OCI-LY7 (cell line): ENCODE measurements around the gene ASPHD1. TPM values are rescaled to one million over a fixed set of nuclear protein-coding genes. Genes with fewer than 3 reads are reported as not detected.
A peak's percentile ranks its signal among the peaks of the same experiment; 100 is the strongest.
"Not testable (repeated sequence)": the region's sequence is repeated elsewhere in the genome, so short reads cannot be mapped to it uniquely, and the experiment has no call there.

Experiments used
- BruUV-seq: library from RNA; stranded (reverse); fragments of 400-500 nt; replicated peaks from 2 replicates; lab custom pipeline; 2021; lab: Mats Ljungman, UMichigan
- CTCF ChIA-PET: fragments of 300-600 bp; sonication (Branson Sonifier 250); formaldehyde crosslinking; loops from one replicate; lab custom pipeline; 2022; ENCODE audit warnings: antibody characterized with exemption; ENCODE audit not compliant: unreplicated experiment; lab: Charles Lee
- POLR2A ChIA-PET: fragments of 300-600 bp; sonication (Branson Sonifier 250); formaldehyde crosslinking; loops from one replicate; lab custom pipeline; 2022; ENCODE audit warnings: antibody characterized with exemption; lab: Charles Lee
- DNase-seq: peaks from one replicate; pipeline ENCODE4 v3.0.0-alpha.2; 2015; ENCODE audit warnings: low spot score
- H2AFZ ChIP-seq: fragments of 200-600 bp; sonication (generic), shearing (Covaris generic); 2 replicates; pipeline ENCODE4 v1.6.1; 2014; ENCODE audit warnings: mild to moderate bottlenecking, antibody characterized with exemption, low read length, moderate library complexity
- H3K27ac ChIP-seq: fragments of 200-600 bp; sonication (generic); 2 replicates; pipeline ENCODE4 v1.5.1; 2014; ENCODE audit warnings: mixed run types, low read depth, mild to moderate bottlenecking, moderate library complexity, low read length, inconsistent platforms; ENCODE audit not compliant: poor library complexity, severe bottlenecking
- H3K36me3 ChIP-seq: fragments of 200-600 bp; sonication (generic); 2 replicates; pipeline ENCODE4 v1.6.1; 2014; ENCODE audit warnings: mild to moderate bottlenecking, antibody characterized with exemption, low read length, moderate library complexity, mixed read lengths; ENCODE audit not compliant: insufficient read depth
- H3K4me1 ChIP-seq: fragments of 200-600 bp; sonication (generic); 2 replicates; pipeline ENCODE4 v1.5.1; 2014; ENCODE audit warnings: mild to moderate bottlenecking, low read length; ENCODE audit not compliant: insufficient read depth, poor library complexity, severe bottlenecking
- H3K4me2 ChIP-seq: fragments of 200-600 bp; sonication (generic); 2 replicates; pipeline ENCODE4 v1.6.1; 2014; ENCODE audit warnings: mild to moderate bottlenecking, low read length
- H3K4me3 ChIP-seq: fragments of 200-600 bp; sonication (generic); 2 replicates; pipeline ENCODE4 v1.5.1; 2014; ENCODE audit warnings: mild to moderate bottlenecking, low read depth, low read length; ENCODE audit not compliant: poor library complexity, severe bottlenecking
- H3K79me2 ChIP-seq: fragments of 200-600 bp; sonication (generic); 2 replicates; pipeline ENCODE4 v1.6.1; 2016; ENCODE audit warnings: low read depth, mild to moderate bottlenecking, low read length, moderate library complexity, mixed read lengths; ENCODE audit not compliant: insufficient read depth
- H3K9me2 ChIP-seq: fragments of 200-600 bp; sonication (generic); 2 replicates; pipeline ENCODE4 v1.6.1; 2016; ENCODE audit warnings: mild to moderate bottlenecking, low read length, mixed read lengths; ENCODE audit not compliant: insufficient read depth
- H3K9me3 ChIP-seq: fragments of 200-600 bp; sonication (generic); 2 replicates; pipeline ENCODE4 v1.6.1; 2014; ENCODE audit warnings: mild to moderate bottlenecking, mixed run types, low read length, mixed read lengths
- H4K20me1 ChIP-seq: fragments of 200-600 bp; sonication (generic); 2 replicates; pipeline ENCODE4 v1.6.1; 2014; ENCODE audit warnings: mild to moderate bottlenecking, antibody characterized with exemption, low read length, moderate library complexity, mixed read lengths; ENCODE audit not compliant: insufficient read depth
- EZH2phosphoT487 ChIP-seq: fragments of 200-600 bp; sonication (generic); IDR thresholded peaks from 2 replicates; pipeline ENCODE4 v1.6.1; 2018; ENCODE audit warnings: low read depth, borderline replicate concordance, mild to moderate bottlenecking, mixed run types, antibody characterized with exemption, low read length, moderate library complexity, mixed read lengths
- intact Hi-C: fragments of 100-400 bp; cut with micrococcal nuclease; formaldehyde crosslinking; loops from one replicate; pipeline ENCODE4 v1.10.0; 2022; ENCODE audit not compliant: unreplicated experiment
- total RNA-seq, 2 experiments: library from RNA; depleted of rRNA in 1 of 2; stranded (reverse); fragments of >200 nt in 1 of 2; shearing (Covaris generic) in 1 of 2; gene quantifications; 2 replicates each; pipeline ENCODE4 v1.2.3, GENCODE V29; 2014 to 2022
- TF ChIP-seq, protein P1 (sequence below): fragments of 200-600 bp; sonication (generic); conservative IDR thresholded peaks from 2 replicates; pipeline ENCODE4 v1.5.1; 2014; ENCODE audit warnings: mild to moderate bottlenecking, antibody characterized with exemption, low read length, moderate library complexity, mixed read lengths

Gene ASPHD1
- total RNA-seq, 2 experiments from 2014 or later, result 0.30 TPM; not detected in 1

- POLR2A ChIA-PET, result no interaction called here
- Histone ChIP-seq H2AFZ (peak overlapping the region; percentile 53), H3K4me3 (no peak overlapping the region), H3K79me2 (peaks cover 8% of the 10 kb centered on the region; the same call in 1 of the 2 replicates), H4K20me1 (no peaks in the 10 kb centered on the region), H3K36me3 (peaks cover 18% of the 10 kb centered on the region; the same call in 1 of the 2 replicates), H3K4me2 (peak overlapping the region; percentile 40), H3K4me1 (peaks cover 15% of the 10 kb centered on the region), H3K9me3 (no peaks in the 10 kb centered on the region), H3K27ac (no peak overlapping the region), H3K9me2 (no peaks in the 10 kb centered on the region)
- intact Hi-C loops, result loop anchor here (1.0 to 5.0 kb wide), 3 partner anchors 58 to 159 kb away; partner anchors contain the start of genes C16orf92 and INO80E
- DNase-seq, result no peak
- no TSS peak for BruUV-seq
- CTCF ChIA-PET, result no interaction called here
- TF ChIP-seq EZH2phosphoT487, result no peak
- TF ChIP-seq, protein P1, sequence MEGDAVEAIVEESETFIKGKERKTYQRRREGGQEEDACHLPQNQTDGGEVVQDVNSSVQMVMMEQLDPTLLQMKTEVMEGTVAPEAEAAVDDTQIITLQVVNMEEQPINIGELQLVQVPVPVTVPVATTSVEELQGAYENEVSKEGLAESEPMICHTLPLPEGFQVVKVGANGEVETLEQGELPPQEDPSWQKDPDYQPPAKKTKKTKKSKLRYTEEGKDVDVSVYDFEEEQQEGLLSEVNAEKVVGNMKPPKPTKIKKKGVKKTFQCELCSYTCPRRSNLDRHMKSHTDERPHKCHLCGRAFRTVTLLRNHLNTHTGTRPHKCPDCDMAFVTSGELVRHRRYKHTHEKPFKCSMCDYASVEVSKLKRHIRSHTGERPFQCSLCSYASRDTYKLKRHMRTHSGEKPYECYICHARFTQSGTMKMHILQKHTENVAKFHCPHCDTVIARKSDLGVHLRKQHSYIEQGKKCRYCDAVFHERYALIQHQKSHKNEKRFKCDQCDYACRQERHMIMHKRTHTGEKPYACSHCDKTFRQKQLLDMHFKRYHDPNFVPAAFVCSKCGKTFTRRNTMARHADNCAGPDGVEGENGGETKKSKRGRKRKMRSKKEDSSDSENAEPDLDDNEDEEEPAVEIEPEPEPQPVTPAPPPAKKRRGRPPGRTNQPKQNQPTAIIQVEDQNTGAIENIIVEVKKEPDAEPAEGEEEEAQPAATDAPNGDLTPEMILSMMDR, result no peak; the same call in 1 of the 2 replicates
Observed at GRCh38 chr16:29863669-29863984, 36.7 kb upstream of the ASPHD1 start.

DNA sequence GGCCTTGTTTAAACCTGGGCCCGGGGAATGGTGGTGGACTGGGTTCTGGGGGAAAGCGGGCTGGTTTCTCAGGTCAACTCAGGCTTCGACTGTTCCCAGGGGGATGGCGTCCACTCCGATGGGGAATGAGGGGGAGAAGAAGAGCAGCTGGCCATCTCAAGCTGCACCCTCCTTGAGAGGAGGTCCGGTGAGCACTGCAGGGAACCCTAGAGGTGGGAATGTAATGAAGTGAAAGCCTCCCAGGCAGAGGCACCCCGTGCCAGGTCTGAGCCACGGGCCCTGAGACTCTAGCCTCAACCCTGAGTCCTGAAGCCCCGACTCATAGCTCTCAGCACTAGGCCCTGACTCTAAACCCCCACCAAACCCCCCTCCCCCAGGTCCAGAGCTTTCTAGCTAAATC lies 36.1 kb upstream of the ASPHD1 start:
- intact Hi-C loops, result loop anchor here (5.0 kb wide), 1 partner anchor 158 kb away; the partner anchor contains the start of gene C16orf92
- Histone ChIP-seq H3K36me3 (peaks cover 12% of the 10 kb centered on the region; the same call in 1 of the 2 replicates), H4K20me1 (no peaks in the 10 kb centered on the region), H2AFZ (no peak overlapping the region; the same call in 1 of the 2 replicates), H3K27ac (no peak overlapping the region), H3K4me1 (peaks cover 15% of the 10 kb centered on the region), H3K9me2 (no peaks in the 10 kb centered on the region), H3K4me2 (no peak overlapping the region), H3K79me2 (peaks cover 8% of the 10 kb centered on the region; the same call in 1 of the 2 replicates), H3K9me3 (no peaks in the 10 kb centered on the region), H3K4me3 (no peak overlapping the region)
- no peak for TF ChIP-seq EZH2phosphoT487
- TF ChIP-seq, protein P1, result no peak
- ChIA-PET POLR2A (interaction anchor here (0.6 to 0.7 kb wide), 2 partner anchors 16 to 80 kb away, joined by 3 read pairs; no protein-coding TSS in a partner anchor), CTCF (interaction anchor here (1.1 kb wide), 1 partner anchor 180 kb away, joined by 7 read pairs; no protein-coding TSS in a partner anchor)
- no peak for DNase-seq
- no TSS peak for BruUV-seq

GRCh38 chr16:29868396-29869009 lies 31.8 kb upstream of the ASPHD1 start:
- CTCF ChIA-PET, result no interaction called here
- Histone ChIP-seq H3K4me1 (peaks cover 8% of the 10 kb centered on the region), H3K27ac (no peak overlapping the region), H3K4me2 (no peak overlapping the region), H3K4me3 (no peak overlapping the region), H3K9me2 (no peaks in the 10 kb centered on the region), H2AFZ (no peak overlapping the region), H3K36me3 (no peaks in the 10 kb centered on the region), H4K20me1 (no peaks in the 10 kb centered on the region), H3K79me2 (no peaks in the 10 kb centered on the region), H3K9me3 (no peaks in the 10 kb centered on the region)
- intact Hi-C loops, result no loop called here
- no TSS peak for BruUV-seq
- DNase-seq, result no peak
- TF ChIP-seq, protein P1, result no peak
- no peak for TF ChIP-seq EZH2phosphoT487
- POLR2A ChIA-PET, result interaction anchor here (0.8 kb wide), 1 partner anchor 104 kb away, joined by 4 read pairs; no protein-coding TSS in a partner anchor

GRCh38 chr16:29869067-29869466 lies 31.2 kb upstream of the ASPHD1 start:
- POLR2A ChIA-PET, result interaction anchor here (0.8 kb wide), 1 partner anchor 103 kb away, joined by 4 read pairs; no protein-coding TSS in a partner anchor
- H2AFZ ChIP-seq, H4K20me1 ChIP-seq, H3K9me2 ChIP-seq, H3K9me3 ChIP-seq, H3K36me3 ChIP-seq, H3K79me2 ChIP-seq, H3K4me3 ChIP-seq, intact Hi-C loops, H3K4me2 ChIP-seq, H3K4me1 ChIP-seq, BruUV-seq, CTCF ChIA-PET, DNase-seq, H3K27ac ChIP-seq: not testable (repeated sequence)
